Hepatocyte (in vitro differentiated cells): ENCODE data around the gene NEURL4.

Experiments
- CTCF ChIP-seq: fragments of 200-600 bp; sonication (generic); IDR thresholded peaks from 2 replicates; pipeline ENCODE4 v1.5.1; 2016; ENCODE audit warnings: antibody characterized with exemption, mild to moderate bottlenecking; ENCODE audit not compliant: poor library complexity
- EZH2 ChIP-seq: fragments of 200-600 bp; sonication (generic); IDR thresholded peaks from 2 replicates; pipeline ENCODE4 v1.6.1; 2016; ENCODE audit warnings: antibody characterized with exemption, mild to moderate bottlenecking, borderline replicate concordance

- TF ChIP-seq EZH2 = no peak
- no peak for TF ChIP-seq CTCF
These were observed 5.9 kb upstream of the NEURL4 start for GRCh38 chr17:7334938-7335538.
